Activated CD8-positive, alpha-beta memory T cell treated with anti-CD3 and anti-CD28 coated beads for 24 hours (primary cell): ENCODE measurements around the gene TMEM52B.
"Not testable (repeated sequence)": the region's sequence is repeated elsewhere in the genome, so short reads cannot be mapped to it uniquely, and the experiment has no call there.

Source experiments
- DNase-seq: peaks from one replicate; pipeline ENCODE4 v3.0.0-alpha.2; 2020

The TMEM52B gene

DNA sequence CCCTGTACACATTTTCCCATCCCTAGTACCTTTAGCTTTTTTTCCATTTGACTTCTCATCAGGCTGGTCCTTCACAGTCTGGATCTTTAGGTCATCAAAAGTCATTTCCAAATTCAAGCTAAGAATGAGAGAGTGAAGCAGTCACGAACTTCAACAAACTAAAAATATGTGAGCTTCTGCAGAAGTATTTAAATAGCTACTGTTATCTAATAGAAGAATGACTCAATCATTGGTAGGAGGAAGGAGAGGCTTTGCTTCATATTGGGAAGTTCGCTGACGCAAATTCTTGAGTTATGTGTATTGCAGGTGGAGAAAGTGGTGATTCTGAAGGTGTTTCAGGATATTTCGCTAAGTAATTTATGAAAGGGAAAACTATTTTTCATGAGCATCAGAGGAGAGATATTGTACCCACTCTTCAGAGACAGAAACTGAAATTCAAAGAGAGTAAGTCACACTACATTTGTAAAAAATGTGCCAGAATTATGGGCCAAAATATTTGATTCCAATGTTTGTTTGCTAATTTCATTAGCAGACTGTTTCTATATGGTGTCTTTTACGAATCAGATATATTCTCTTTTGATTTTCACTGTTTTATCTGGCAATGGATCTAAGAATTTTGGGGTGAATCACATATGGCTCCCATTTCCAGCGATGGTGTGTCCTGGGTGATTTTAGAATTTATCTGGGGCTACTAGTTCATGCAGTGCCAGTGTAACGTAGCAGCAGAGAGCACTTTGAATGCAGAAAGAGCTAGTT lies 6.7 kb upstream of the TMEM52B start, which contains the start of gene OLR1:
TSS of gene OLR1 (minus strand) at position 160 of the 756 bp plus-strand sequence. CDS start at position 105, 55 bp downstream.
- DNase-seq = no peak

- no peak for DNase-seq
Measured at GRCh38 chr12:10174986-10175614, 3.7 kb upstream of the TMEM52B start.

GRCh38 chr12:10175846-10176636 lies 2.8 kb upstream of the TMEM52B start:
- DNase-seq = no peak

DNA sequence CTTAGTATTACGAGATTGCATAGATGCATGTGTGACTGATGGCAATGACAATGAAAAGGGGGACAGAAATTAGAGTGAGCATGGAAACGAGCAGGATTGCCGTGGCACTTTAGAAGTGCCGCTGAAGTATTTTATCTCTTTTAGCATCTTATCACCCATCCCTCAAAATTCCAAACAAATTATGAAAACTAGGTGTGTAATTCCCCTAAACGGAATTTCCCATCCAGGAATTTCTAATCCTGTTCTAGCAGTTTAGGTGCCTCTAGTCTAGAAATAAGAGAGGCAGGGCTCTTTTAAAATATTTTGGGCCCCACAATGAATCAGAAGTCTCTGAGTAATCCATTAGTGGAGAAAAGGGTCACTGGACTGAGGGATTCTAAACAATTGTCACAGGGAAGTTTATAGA lies 947 bp downstream of the TMEM52B start:
- DNase-seq = no peak

DNA sequence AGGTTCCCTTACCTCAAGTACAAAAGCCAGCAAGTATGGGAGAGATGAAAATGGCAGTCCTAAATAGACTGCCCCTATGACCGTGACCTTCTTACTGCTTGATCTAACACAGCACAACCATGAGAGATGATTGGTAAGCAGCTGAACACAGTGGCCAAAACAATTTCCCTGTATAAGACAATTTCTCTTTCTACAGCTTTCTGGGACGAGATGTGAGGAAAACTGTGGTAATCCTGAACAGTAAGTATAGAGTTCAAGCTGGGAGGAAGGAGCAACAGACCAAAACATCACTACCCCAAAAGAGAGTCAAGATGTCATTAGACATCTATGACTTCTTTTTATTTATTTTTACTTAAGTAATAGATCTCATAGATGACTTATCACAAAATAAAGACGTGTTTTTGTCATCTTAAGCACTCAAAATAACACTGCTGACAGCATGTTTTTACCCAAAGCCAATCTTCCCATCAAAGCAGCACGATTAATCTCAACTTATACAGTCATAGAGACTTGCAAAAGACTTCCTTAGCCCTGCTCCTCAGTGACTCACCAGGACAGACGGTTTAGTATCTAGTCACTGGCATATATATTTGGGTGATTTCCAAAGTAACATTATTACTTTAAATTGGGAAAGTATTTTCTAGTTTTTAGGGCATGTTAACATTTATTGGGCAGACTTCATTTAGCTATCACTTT lies 3.7 kb downstream of the TMEM52B start:
- no peak for DNase-seq

- DNase-seq = no peak
Measured at GRCh38 chr12:10184261-10184843, 5.5 kb downstream of the TMEM52B start.

- no peak for DNase-seq
Measured at GRCh38 chr12:10186299-10186698, 7.5 kb downstream of the TMEM52B start.

- DNase-seq = not testable (repeated sequence)
Measured at GRCh38 chr12:10186958-10187357, 8.1 kb downstream of the TMEM52B start.

DNA sequence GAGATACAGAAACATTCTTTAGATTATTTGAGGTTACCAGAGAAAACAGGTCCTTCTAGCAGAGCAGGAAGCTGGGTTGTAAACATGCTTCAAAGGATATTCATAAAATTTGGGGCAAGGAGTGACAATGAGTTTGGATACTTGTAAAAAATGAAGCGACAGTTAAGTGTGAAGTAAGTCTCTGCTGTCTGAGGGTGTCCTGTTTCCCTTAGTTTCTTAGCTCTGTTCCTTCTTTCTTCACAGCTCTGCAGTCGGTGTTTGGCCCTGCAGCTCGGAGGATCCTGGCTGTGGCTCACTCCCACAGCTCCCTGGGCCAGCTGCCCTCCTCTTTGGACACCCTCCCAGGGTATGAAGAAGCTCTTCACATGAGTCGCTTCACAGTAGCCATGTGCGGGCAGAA lies 10.8 kb downstream of the TMEM52B start:
- DNase-seq = no peak

GRCh38 chr12:10190558-10191388 lies 11.9 kb downstream of the TMEM52B start:
- DNase-seq = peak; percentile 71

GRCh38 chr12:10191865-10192264 lies 13.0 kb downstream of the TMEM52B start:
- DNase-seq = no peak

DNA sequence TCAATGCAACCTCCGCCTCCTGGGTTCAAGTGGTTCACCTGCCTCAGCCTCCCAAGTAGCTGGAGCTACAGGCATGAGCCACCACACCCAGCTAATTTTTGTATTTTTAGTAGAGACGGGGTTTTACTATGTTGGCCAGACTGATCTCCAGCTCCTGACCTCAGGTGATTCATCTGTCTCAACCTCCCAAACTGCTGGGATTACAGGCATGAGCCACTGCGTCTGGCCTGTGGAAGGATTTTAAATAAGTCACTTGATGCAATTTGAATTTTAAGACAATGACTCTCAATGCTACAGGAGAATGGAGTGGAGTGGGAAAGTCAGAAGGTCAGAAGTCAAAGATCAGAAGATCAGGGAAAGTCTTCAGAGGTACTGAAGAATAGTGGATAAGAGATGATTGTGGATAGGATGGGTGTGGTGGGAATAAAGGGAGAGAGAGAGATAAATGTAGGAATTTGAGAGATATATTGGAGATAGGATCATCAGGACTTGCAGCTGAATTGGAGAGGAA lies 15.4 kb downstream of the TMEM52B start:
- no peak for DNase-seq

DNA sequence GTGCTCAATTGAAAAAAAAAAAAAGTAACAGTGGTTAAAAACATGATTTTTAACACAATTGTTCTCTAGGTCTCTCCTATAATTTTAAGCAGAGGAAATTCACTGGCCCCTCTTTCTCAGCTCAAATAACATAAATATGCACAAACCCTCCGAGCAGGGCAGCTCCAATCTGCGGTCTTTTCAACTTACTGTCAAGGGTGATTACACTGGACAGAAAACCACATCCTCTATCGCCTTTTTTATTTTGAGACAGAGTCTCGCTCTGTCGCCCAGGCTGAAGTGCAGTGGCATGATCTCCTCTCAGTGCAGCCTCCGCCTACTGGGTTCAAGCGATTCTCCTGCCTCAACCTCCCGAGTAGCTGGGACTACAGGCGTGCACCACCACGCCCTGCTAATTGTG lies 17.4 kb downstream of the TMEM52B start:
- no peak for DNase-seq

DNA sequence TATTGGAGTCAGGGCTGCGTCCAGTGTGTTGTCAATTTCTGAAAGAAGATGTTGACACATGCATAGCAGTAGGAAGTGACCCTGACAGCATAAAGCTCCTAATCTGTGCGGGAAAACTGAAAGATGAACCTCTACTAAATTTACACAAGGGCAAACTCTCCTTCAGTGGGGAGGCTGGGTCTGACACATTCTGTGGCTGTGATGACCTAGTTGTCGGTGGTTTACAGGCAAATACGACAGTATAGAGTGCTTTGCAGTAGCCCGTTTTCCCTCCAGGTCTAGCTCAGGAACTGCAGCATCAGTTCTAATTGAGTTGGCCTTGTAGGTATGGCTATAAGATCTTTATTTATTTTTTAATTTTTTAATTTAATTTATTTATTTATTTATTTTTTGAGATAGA lies 19.0 kb downstream of the TMEM52B start:
- DNase-seq = no peak

DNA sequence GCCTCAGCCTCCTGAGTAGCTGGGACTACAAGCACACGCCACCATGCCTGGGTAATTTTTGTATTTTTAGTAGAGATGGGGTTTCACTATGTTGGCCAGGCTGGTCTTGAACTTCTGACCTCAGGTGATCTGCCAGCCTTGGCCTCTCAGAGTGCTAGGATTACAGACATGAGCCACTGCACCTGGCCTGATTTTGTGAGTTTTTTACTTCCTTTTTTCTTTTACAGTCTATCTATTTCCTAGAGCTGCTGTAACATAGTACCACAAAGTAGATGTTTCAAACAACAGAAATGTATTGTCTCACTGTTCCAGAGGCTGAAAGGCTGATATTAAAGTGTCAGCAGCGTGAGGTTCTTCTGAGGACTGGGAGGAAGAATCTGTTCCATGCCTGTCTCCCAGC lies 25.7 kb downstream of the TMEM52B start:
- DNase-seq = not testable (repeated sequence)

GRCh38 chr12:10205220-10205807 lies 26.5 kb downstream of the TMEM52B start:
- DNase-seq = no peak

DNA sequence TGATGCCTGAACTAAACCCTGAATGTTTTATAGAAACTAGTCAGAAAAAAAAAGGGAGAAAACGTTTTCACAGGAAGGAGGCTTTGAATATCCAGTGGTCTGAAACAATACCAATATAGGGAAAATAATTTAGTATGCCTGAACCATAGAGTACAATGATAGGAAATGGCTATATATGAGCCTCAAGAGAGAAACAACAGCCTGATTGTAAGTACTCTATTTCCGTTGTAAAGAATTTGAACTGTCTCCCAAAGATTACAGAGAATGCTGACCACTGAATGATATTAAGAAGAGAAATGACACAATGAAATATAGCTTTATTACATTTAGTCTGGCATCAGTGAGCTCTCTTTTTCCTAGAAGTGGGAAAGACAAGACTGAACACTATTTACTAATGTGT lies 28.3 kb downstream of the TMEM52B start:
- no peak for DNase-seq

- DNase-seq = no peak
Measured at GRCh38 chr12:10210225-10210624, 31.4 kb downstream of the TMEM52B start.

- DNase-seq = no peak
Measured at GRCh38 chr12:10211101-10211939, 32.5 kb downstream of the TMEM52B start.
